GM23338 (cell line): ENCODE results near the gene GRIK5. TPM values are rescaled to one million over a fixed set of nuclear protein-coding genes. Genes with fewer than 3 reads are reported as not detected.

ENCODE experiments used
- ATAC-seq: fragments of 200-7000 bp; cut with Tn5 transposase; 3 replicates; pipeline ENCODE4 v1.9.1; 2020
- DNase-seq: peaks from one replicate; pipeline ENCODE4 v3.0.0-alpha.2; 2015; ENCODE audit warnings: low spot score
- H2AFZ ChIP-seq: fragments of 200-600 bp; sonication (generic); 2 replicates; pipeline ENCODE4 v1.8.0; 2016; ENCODE audit warnings: antibody characterized with exemption, mild to moderate bottlenecking, moderate library complexity
- H3F3A ChIP-seq: fragments of 200-600 bp; sonication (generic); replicated peaks from 2 replicates; pipeline ENCODE4 v1.8.0; 2017; ENCODE audit warnings: antibody characterized with exemption, mixed run types, low read depth
- H3K27ac ChIP-seq: fragments of 200-600 bp; sonication (generic); 2 replicates; pipeline ENCODE4 v1.6.1; 2016; ENCODE audit warnings: low read depth
- H3K27me3 ChIP-seq: fragments of 200-600 bp; sonication (generic); 2 replicates; pipeline ENCODE4 v1.8.0; 2016; ENCODE audit warnings: mild to moderate bottlenecking, mixed run types, moderate library complexity; ENCODE audit not compliant: insufficient read depth
- H3K36me3 ChIP-seq: fragments of 200-600 bp; sonication (generic); 2 replicates; pipeline ENCODE4 v1.8.0; 2016; ENCODE audit warnings: mild to moderate bottlenecking; ENCODE audit not compliant: insufficient read depth
- H3K4me1 ChIP-seq: fragments of 200-600 bp; sonication (generic); 2 replicates; pipeline ENCODE4 v1.8.0; 2016; ENCODE audit warnings: mild to moderate bottlenecking, moderate library complexity; ENCODE audit not compliant: insufficient read depth
- H3K4me2 ChIP-seq: fragments of 200-600 bp; sonication (generic); 2 replicates; pipeline ENCODE4 v1.7.1; 2017; ENCODE audit warnings: mixed run types
- H3K4me3 ChIP-seq: fragments of 200-600 bp; sonication (generic); 2 replicates; pipeline ENCODE4 v1.6.1; 2016; ENCODE audit warnings: mixed run types
- H3K79me2 ChIP-seq: fragments of 200-600 bp; sonication (generic); replicated peaks from 2 replicates; pipeline ENCODE4 v1.8.0; 2017; ENCODE audit warnings: mild to moderate bottlenecking; ENCODE audit not compliant: insufficient read depth
- H3K9me2 ChIP-seq: fragments of 200-600 bp; sonication (generic); 2 replicates; pipeline ENCODE4 v1.8.0; 2017; ENCODE audit not compliant: insufficient read depth
- H4K20me1 ChIP-seq: fragments of 200-600 bp; sonication (generic); replicated peaks from 2 replicates; pipeline ENCODE4 v1.8.0; 2017; ENCODE audit warnings: mild to moderate bottlenecking; ENCODE audit not compliant: insufficient read depth
- H3K27ac Mint-ChIP-seq: 2 replicates; pipeline ENCODE4 v1.8.0; 2020; ENCODE audit warnings: inconsistent platforms, mild to moderate bottlenecking, moderate library complexity, mixed read lengths
- H3K27me3 Mint-ChIP-seq: 3 replicates; pipeline ENCODE4 v1.8.0; 2022; ENCODE audit warnings: low read depth, mild to moderate bottlenecking, moderate library complexity, mixed read lengths, inconsistent platforms; ENCODE audit not compliant: insufficient read depth, poor library complexity
- H3K36me3 Mint-ChIP-seq: 3 replicates; pipeline ENCODE4 v1.8.0; 2021; ENCODE audit warnings: low read depth, mild to moderate bottlenecking, inconsistent platforms, moderate library complexity, mixed read lengths
- H3K4me1 Mint-ChIP-seq: 3 replicates; pipeline ENCODE4 v1.8.0; 2020; ENCODE audit warnings: mild to moderate bottlenecking, inconsistent platforms, mixed read lengths
- H3K4me3 Mint-ChIP-seq: 3 replicates; pipeline ENCODE4 v1.8.0; 2021; ENCODE audit warnings: moderate library complexity, mild to moderate bottlenecking, inconsistent platforms, mixed read lengths
- H3K9me3 Mint-ChIP-seq: 3 replicates; pipeline ENCODE4 v1.8.0; 2020; ENCODE audit warnings: moderate library complexity, mild to moderate bottlenecking, inconsistent platforms, mixed read lengths
- EZH2 ChIP-seq: fragments of 200-600 bp; sonication (generic); IDR thresholded peaks from one replicate; pipeline ENCODE4 v1.8.0; 2017; ENCODE audit warnings: antibody characterized with exemption, mild to moderate bottlenecking, low read depth; ENCODE audit not compliant: unreplicated experiment
- NANOG ChIP-seq: IDR thresholded peaks from 2 replicates; pipeline ENCODE4 v1.6.1; 2016; ENCODE audit warnings: antibody characterized with exemption, borderline replicate concordance
- POLR2AphosphoS5 ChIP-seq: IDR thresholded peaks from 2 replicates; pipeline ENCODE4 v1.6.1; 2016; ENCODE audit warnings: antibody characterized with exemption, low read depth
- STAT1 ChIP-seq: IDR thresholded peaks from one replicate; pipeline ENCODE4 v1.6.1; 2016; ENCODE audit warnings: antibody characterized with exemption; ENCODE audit not compliant: unreplicated experiment
- polyA plus RNA-seq: library from polyadenylated mRNA; unstranded; fragments of >200 nt; fragmentation: Nextera tagmentation; extraction: Ambion mirVana; gene quantifications from 2 replicates; pipeline ENCODE4 v1.2.1, GENCODE V29; 2016
- total RNA-seq: library from RNA; depleted of rRNA; stranded (reverse); fragments of >200 nt; shearing (Covaris generic); gene quantifications from 2 replicates; pipeline ENCODE4 v1.2.3, GENCODE V29; 2014
- TF ChIP-seq, protein P1 (sequence below), 2 experiments: fragments of 200-600 bp in 1 of 2; sonication (generic) in 1 of 2; conservative IDR thresholded peaks; 2 replicates each; pipeline versions ENCODE4 v1.5.1 to v1.6.1; 2016 to 2017; ENCODE audit warnings: antibody characterized with exemption in 2 of 2, low read depth in 2 of 2, mild to moderate bottlenecking in 2 of 2, moderate library complexity in 1 of 2
- TF ChIP-seq, protein P2 (sequence below): fragments of 250-450 bp; sonication (Bioruptor Pico); IDR thresholded peaks from 2 replicates; pipeline ENCODE4 v1.5.0; 2020; ENCODE audit warnings: mild to moderate bottlenecking, moderate library complexity
- TF ChIP-seq, protein P3 (sequence below): IDR thresholded peaks from one replicate; pipeline ENCODE4 v1.6.1; 2018; ENCODE audit warnings: antibody characterized with exemption; ENCODE audit not compliant: unreplicated experiment

Gene GRIK5
- total and polyA plus RNA-seq, 2 experiments from 2014 or later: 5.1 to 42.5 TPM

DNA sequence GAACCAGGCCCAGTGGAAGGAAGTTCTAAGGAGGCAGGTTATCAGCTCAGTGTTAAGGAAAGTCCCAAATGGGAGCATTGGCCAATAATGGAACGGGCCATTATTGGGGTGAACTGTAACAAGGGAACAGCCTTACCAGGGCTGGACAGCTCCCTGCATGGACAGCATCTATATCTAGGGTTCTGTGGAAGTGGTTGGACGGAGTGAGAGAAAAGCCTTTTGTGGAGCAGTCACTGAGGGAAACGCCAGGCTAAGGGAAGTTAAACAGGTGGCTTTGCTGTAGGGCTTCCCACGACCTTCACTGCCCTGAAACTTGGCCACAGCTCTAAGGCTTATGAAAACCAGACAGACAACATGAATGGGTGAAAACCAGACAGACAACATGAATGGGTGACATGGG, 45.2 kb upstream of the GRIK5 start:
- no peaks in the 10 kb centered on the region for H3K9me3 Mint-ChIP-seq
- ATAC-seq: no peak
- H3K4me3 Mint-ChIP-seq: no peak overlapping the region

DNA sequence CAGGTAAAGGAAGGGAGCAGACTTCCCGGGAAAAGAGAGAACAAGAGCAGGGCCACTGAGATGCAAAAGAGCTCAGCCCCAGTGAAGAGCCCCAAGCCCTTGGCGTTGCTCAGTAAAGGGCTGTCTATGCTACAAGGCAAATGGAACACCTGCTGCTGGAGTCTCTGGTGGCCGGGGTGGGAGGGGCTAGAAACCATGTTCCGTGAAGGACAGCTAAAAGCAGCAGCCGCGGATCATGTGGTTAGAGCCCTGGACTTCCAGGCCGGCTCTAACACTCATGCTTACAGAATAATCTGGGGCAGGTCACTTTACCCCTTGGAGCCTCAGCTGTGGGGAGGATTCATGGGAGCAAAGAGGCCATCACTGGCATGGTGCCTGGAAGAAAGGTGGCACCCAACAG, 44.4 kb upstream of the GRIK5 start:
- H3K27ac ChIP-seq: no peak overlapping the region
- no peak for TF ChIP-seq STAT1
- no peak for TF ChIP-seq EZH2
- TF ChIP-seq, protein P1, sequence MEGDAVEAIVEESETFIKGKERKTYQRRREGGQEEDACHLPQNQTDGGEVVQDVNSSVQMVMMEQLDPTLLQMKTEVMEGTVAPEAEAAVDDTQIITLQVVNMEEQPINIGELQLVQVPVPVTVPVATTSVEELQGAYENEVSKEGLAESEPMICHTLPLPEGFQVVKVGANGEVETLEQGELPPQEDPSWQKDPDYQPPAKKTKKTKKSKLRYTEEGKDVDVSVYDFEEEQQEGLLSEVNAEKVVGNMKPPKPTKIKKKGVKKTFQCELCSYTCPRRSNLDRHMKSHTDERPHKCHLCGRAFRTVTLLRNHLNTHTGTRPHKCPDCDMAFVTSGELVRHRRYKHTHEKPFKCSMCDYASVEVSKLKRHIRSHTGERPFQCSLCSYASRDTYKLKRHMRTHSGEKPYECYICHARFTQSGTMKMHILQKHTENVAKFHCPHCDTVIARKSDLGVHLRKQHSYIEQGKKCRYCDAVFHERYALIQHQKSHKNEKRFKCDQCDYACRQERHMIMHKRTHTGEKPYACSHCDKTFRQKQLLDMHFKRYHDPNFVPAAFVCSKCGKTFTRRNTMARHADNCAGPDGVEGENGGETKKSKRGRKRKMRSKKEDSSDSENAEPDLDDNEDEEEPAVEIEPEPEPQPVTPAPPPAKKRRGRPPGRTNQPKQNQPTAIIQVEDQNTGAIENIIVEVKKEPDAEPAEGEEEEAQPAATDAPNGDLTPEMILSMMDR (conservative IDR thresholded peaks at IDR 0.05; ENCODE audit: low read depth in 2 of 2): no peak
- TF ChIP-seq, protein P2, sequence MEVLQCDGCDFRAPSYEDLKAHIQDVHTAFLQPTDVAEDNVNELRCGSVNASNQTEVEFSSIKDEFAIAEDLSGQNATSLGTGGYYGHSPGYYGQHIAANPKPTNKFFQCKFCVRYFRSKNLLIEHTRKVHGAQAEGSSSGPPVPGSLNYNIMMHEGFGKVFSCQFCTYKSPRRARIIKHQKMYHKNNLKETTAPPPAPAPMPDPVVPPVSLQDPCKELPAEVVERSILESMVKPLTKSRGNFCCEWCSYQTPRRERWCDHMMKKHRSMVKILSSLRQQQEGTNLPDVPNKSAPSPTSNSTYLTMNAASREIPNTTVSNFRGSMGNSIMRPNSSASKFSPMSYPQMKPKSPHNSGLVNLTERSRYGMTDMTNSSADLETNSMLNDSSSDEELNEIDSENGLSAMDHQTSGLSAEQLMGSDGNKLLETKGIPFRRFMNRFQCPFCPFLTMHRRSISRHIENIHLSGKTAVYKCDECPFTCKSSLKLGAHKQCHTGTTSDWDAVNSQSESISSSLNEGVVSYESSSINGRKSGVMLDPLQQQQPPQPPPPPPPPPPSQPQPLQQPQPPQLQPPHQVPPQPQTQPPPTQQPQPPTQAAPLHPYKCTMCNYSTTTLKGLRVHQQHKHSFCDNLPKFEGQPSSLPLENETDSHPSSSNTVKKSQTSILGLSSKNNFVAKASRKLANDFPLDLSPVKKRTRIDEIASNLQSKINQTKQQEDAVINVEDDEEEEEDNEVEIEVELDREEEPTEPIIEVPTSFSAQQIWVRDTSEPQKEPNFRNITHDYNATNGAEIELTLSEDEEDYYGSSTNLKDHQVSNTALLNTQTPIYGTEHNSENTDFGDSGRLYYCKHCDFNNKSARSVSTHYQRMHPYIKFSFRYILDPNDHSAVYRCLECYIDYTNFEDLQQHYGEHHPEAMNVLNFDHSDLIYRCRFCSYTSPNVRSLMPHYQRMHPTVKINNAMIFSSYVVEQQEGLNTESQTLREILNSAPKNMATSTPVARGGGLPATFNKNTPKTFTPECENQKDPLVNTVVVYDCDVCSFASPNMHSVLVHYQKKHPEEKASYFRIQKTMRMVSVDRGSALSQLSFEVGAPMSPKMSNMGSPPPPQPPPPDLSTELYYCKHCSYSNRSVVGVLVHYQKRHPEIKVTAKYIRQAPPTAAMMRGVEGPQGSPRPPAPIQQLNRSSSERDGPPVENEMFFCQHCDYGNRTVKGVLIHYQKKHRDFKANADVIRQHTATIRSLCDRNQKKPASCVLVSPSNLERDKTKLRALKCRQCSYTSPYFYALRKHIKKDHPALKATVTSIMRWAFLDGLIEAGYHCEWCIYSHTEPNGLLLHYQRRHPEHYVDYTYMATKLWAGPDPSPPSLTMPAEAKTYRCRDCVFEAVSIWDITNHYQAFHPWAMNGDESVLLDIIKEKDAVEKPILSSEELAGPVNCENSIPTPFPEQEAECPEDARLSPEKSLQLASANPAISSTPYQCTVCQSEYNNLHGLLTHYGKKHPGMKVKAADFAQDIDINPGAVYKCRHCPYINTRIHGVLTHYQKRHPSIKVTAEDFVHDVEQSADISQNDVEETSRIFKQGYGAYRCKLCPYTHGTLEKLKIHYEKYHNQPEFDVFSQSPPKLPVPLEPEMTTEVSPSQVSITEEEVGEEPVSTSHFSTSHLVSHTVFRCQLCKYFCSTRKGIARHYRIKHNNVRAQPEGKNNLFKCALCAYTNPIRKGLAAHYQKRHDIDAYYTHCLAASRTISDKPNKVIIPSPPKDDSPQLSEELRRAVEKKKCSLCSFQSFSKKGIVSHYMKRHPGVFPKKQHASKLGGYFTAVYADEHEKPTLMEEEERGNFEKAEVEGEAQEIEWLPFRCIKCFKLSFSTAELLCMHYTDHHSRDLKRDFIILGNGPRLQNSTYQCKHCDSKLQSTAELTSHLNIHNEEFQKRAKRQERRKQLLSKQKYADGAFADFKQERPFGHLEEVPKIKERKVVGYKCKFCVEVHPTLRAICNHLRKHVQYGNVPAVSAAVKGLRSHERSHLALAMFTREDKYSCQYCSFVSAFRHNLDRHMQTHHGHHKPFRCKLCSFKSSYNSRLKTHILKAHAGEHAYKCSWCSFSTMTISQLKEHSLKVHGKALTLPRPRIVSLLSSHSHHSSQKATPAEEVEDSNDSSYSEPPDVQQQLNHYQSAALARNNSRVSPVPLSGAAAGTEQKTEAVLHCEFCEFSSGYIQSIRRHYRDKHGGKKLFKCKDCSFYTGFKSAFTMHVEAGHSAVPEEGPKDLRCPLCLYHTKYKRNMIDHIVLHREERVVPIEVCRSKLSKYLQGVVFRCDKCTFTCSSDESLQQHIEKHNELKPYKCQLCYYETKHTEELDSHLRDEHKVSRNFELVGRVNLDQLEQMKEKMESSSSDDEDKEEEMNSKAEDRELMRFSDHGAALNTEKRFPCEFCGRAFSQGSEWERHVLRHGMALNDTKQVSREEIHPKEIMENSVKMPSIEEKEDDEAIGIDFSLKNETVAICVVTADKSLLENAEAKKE (CRISPR knock-in tag): no peak
- TF ChIP-seq POLR2AphosphoS5: no peak

More for the DNA sequence above, 45.2 kb upstream of the GRIK5 start:
- Histone ChIP-seq H3F3A (no peaks in the 10 kb centered on the region; the same call in 1 of the 2 replicates), H4K20me1 (no peaks in the 10 kb centered on the region), H3K79me2 (no peaks in the 10 kb centered on the region), H3K9me2 (no peaks in the 10 kb centered on the region), H3K4me2 (no peak overlapping the region), H3K36me3 (no peaks in the 10 kb centered on the region), H3K4me1 (peaks cover 8% of the 10 kb centered on the region), H3K27me3 (no peaks in the 10 kb centered on the region), H3K4me3 (no peak overlapping the region), H2AFZ (no peak overlapping the region), H3K27ac (no peak overlapping the region)
- no peaks in the 10 kb centered on the region for H3K36me3 Mint-ChIP-seq
- no peak overlapping the region for H3K27ac Mint-ChIP-seq
- TF ChIP-seq, protein P3, sequence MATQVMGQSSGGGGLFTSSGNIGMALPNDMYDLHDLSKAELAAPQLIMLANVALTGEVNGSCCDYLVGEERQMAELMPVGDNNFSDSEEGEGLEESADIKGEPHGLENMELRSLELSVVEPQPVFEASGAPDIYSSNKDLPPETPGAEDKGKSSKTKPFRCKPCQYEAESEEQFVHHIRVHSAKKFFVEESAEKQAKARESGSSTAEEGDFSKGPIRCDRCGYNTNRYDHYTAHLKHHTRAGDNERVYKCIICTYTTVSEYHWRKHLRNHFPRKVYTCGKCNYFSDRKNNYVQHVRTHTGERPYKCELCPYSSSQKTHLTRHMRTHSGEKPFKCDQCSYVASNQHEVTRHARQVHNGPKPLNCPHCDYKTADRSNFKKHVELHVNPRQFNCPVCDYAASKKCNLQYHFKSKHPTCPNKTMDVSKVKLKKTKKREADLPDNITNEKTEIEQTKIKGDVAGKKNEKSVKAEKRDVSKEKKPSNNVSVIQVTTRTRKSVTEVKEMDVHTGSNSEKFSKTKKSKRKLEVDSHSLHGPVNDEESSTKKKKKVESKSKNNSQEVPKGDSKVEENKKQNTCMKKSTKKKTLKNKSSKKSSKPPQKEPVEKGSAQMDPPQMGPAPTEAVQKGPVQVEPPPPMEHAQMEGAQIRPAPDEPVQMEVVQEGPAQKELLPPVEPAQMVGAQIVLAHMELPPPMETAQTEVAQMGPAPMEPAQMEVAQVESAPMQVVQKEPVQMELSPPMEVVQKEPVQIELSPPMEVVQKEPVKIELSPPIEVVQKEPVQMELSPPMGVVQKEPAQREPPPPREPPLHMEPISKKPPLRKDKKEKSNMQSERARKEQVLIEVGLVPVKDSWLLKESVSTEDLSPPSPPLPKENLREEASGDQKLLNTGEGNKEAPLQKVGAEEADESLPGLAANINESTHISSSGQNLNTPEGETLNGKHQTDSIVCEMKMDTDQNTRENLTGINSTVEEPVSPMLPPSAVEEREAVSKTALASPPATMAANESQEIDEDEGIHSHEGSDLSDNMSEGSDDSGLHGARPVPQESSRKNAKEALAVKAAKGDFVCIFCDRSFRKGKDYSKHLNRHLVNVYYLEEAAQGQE: peak; percentile 54
- no peak for TF ChIP-seq NANOG
- peaks cover 19% of the 10 kb centered on the region for H3K27me3 Mint-ChIP-seq
- H3K4me1 Mint-ChIP-seq: peaks cover 20% of the 10 kb centered on the region
- DNase-seq: no peak

More for the DNA sequence above, 44.4 kb upstream of the GRIK5 start:
- no peak overlapping the region; the same call in 2 of the 3 replicates for H3K4me3 Mint-ChIP-seq
- Histone ChIP-seq H3K27me3 (no peaks in the 10 kb centered on the region), H3K4me2 (peak overlapping the region; percentile 48; the same call in 1 of the 2 replicates), H3K79me2 (no peaks in the 10 kb centered on the region), H3K9me2 (no peaks in the 10 kb centered on the region), H2AFZ (peak overlapping the region; percentile 83; the same call in 1 of the 2 replicates), H4K20me1 (no peaks in the 10 kb centered on the region), H3K36me3 (no peaks in the 10 kb centered on the region), H3F3A (no peaks in the 10 kb centered on the region; the same call in 1 of the 2 replicates), H3K4me1 (peaks cover 8% of the 10 kb centered on the region), H3K4me3 (no peak overlapping the region)
- H3K36me3 Mint-ChIP-seq: no peaks in the 10 kb centered on the region
- peaks cover 20% of the 10 kb centered on the region for H3K4me1 Mint-ChIP-seq
- H3K9me3 Mint-ChIP-seq: no peaks in the 10 kb centered on the region
- H3K27ac Mint-ChIP-seq: no peak overlapping the region
- ATAC-seq (peak; percentile 64), DNase-seq (peak; percentile 51)
- H3K27me3 Mint-ChIP-seq: peaks cover 19% of the 10 kb centered on the region
